ENCODE measurements around the gene DAB2IP. TPM values are rescaled to one million over a fixed set of nuclear protein-coding genes. Genes with fewer than 3 reads are reported as not detected.

DAB2IP gene
- total RNA-seq, 1 donor from 2014 or later = 71.6 TPM

DNA sequence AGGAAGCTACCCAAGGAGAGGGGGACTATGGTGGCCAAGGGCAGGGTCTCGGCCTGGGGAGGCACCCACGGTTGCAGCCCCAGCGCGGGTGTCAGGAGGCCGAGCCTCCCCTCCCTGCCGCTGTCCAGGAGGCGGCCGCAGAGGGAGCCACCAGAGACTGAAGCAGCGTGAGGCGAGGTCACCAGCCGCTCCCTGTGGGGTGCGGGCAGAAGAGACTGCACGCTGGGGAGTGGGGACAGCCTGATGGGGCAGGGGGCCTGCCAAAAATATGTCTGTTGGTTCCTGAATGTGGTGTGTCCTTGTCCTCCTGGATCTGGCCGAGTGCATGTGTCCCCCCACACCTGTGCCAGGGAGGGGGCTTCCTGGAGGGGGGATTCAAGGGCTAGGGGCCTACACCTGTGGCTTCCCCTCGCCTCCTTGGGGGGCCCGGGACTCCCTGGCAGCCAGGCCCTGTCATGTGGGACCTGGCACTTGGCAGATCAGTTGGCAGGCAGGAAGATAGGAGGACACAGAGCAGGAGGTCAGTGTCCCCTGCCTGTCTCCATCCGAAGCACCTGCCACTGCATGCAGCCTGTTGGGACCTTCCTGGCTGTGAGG, 131.2 kb downstream of the DAB2IP start:
- no peaks in the 10 kb centered on the region for H3K9me3 ChIP-seq
- H3K4me1 ChIP-seq = no peaks in the 10 kb centered on the region
- no peaks in the 10 kb centered on the region for H3K27me3 ChIP-seq
- TF ChIP-seq, protein P1, sequence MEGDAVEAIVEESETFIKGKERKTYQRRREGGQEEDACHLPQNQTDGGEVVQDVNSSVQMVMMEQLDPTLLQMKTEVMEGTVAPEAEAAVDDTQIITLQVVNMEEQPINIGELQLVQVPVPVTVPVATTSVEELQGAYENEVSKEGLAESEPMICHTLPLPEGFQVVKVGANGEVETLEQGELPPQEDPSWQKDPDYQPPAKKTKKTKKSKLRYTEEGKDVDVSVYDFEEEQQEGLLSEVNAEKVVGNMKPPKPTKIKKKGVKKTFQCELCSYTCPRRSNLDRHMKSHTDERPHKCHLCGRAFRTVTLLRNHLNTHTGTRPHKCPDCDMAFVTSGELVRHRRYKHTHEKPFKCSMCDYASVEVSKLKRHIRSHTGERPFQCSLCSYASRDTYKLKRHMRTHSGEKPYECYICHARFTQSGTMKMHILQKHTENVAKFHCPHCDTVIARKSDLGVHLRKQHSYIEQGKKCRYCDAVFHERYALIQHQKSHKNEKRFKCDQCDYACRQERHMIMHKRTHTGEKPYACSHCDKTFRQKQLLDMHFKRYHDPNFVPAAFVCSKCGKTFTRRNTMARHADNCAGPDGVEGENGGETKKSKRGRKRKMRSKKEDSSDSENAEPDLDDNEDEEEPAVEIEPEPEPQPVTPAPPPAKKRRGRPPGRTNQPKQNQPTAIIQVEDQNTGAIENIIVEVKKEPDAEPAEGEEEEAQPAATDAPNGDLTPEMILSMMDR (IDR thresholded peaks at IDR 0.05) = no peak
- intact Hi-C loops (cut with DNase I) = no loop called here
- peaks cover 45 to 60% of the 10 kb centered on the region in 2 donors for H3K36me3 ChIP-seq
- no peak overlapping the region for H3K27ac ChIP-seq
- no peak overlapping the region for H3K4me3 ChIP-seq
- no peak for DNase-seq (ENCODE audit: low spot score in 2 of 2)

DNA sequence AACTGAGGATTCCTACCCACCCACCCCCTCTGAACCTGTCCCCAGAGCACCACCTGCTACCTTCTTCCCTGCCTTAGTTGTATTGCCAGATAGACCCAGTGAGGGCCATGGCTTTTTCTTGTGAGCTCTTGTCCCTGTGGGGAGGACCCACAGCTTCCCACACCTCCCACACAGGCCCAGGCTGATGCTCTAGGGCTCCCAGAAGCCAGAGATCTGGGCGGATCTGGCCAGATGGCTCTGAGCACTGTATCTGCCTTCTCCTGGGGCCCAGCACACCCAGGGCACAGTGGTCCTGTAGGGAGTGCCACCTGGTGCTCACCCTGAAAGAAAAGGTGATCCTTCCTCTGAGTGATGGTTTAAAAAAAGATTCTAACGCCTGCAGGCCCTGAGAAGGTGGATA, 131.7 kb downstream of the DAB2IP start:
- intact Hi-C loops (cut with DNase I) = no loop called here
- no peaks in the 10 kb centered on the region for H3K4me1 ChIP-seq
- no peak for DNase-seq (ENCODE audit: low spot score in 2 of 2)
- H3K4me3 ChIP-seq = no peak overlapping the region
- H3K27ac ChIP-seq = no peak overlapping the region
- H3K9me3 ChIP-seq = no peaks in the 10 kb centered on the region
- TF ChIP-seq, protein P1 (IDR thresholded peaks at IDR 0.05) = no peak
- peaks cover 45 to 55% of the 10 kb centered on the region in 2 donors for H3K36me3 ChIP-seq
- H3K27me3 ChIP-seq = no peaks in the 10 kb centered on the region

DNA sequence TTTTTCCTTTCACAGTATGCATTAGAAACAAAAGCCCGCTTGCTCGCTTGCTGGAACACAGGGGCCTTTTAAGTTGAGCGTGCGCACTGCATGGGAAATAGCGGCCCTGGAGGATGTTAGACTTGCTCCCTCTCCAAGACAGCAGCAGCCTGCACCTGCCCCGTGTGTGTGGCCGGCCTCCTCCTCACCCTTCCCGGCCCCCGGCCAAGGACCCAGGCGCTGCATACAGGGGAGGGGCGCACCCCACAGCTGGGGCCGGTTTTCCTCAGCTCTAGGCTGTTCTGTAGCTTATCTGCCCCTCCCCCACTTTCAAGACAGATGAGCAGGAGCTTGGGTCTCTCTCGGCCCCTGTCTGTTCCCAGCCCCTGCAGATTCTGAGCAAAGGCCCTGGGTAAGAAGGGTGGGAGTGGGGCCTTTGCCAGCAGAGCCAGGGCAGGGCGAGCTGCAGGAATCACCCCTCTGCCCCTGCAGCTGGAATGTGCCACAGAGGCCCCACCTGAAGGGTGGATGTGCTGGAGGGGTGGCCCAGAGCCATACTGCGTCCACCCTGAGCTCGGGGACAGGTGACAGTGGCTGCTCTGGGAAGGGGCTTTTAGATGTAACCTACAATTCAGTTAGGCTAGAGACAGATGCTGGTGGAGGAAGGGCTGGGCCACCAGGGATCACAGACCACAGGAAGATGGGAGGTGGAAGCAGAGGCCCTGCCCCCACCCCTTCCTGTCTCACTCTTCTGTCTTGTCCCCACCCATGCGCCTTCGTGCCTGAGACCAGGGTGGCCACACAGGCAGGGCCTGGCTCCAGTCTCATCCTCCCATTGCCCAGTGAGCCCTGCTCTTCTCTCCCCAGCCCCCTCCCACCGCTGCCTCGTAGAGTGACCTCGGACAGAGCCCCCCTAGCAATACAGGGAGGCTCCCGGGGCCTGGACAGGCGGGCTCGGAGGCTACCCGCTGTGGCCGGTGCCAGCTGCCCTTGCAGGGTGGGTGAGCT, 132.4 kb downstream of the DAB2IP start:
- TF ChIP-seq, protein P1 (IDR thresholded peaks at IDR 0.05) = no peak
- H3K36me3 ChIP-seq = peaks cover 45 to 54% of the 10 kb centered on the region in 2 donors
- intact Hi-C loops (cut with DNase I) = no loop called here
- no peaks in the 10 kb centered on the region for H3K27me3 ChIP-seq
- no peak for DNase-seq (ENCODE audit: low spot score in 2 of 2)
- no peak overlapping the region for H3K27ac ChIP-seq
- H3K4me1 ChIP-seq = no peaks in the 10 kb centered on the region
- no peaks in the 10 kb centered on the region for H3K9me3 ChIP-seq
- H3K4me3 ChIP-seq = no peak overlapping the region

DNA sequence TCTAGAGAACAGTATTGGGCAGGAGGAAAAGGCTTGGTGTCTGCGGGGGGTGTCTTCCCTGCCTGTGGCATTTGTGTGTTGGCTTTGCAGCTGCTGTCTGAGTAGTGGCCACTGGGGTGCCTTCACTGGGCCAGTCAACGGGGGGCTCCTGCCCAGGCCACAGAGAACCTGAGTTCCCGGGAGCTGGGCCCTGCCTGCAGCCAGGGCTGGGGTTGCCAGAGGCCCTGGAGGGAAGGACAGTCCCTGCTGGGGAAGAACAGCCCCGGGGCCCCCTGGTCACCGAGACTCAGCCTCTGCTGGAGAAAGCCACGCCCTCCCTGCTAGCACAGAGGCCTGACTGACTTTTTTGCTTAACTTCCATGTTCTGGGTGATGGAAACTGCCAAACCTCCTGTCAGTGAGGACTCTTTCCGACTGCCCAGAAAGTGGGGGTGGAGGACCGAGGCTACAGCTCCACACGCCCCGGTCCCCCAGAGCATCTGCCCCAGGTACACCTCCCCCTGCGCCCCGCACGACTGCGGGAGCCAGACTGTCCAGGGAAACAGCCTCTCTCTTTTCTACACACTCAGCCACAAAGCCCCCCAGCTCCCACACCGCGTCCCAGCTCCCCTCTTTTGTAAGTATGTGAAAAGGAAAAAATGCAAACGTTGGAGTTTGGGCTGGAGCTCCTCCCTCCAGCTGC, 133.4 kb downstream of the DAB2IP start:
- H3K27ac ChIP-seq = no peak overlapping the region
- no peak for DNase-seq (ENCODE audit: low spot score in 2 of 2)

More for the DNA sequence above, 133.4 kb downstream of the DAB2IP start:
- TF ChIP-seq, protein P1 (IDR thresholded peaks at IDR 0.05) = no peak
- Histone ChIP-seq H3K27me3 (no peaks in the 10 kb centered on the region), H3K4me1 (no peaks in the 10 kb centered on the region), H3K4me3 (no peak overlapping the region), H3K36me3 (peaks cover 41 to 54% of the 10 kb centered on the region in 2 donors), H3K9me3 (no peaks in the 10 kb centered on the region)
- intact Hi-C loops (cut with DNase I) = no loop called here
